ENCODE data around the gene IPO13. TPM values are rescaled to one million over a fixed set of nuclear protein-coding genes. Genes with fewer than 3 reads are reported as not detected.

IPO13 gene
- total and polyA plus RNA-seq, 2 experiments from 2014 or later = 20.6 to 30.7 TPM

- Histone ChIP-seq H4K20me1 (ENCODE audit: insufficient read depth, poor library complexity, severe bottlenecking) (no peaks in the 10 kb centered on the region), H3K9me2 (replicated peaks; ENCODE audit: insufficient read depth) (no peaks in the 10 kb centered on the region), H3K4me2 (peak overlapping the region; percentile 83), H3K36me3 (replicated peaks; ENCODE audit: insufficient read depth, low read depth) (no peaks in the 10 kb centered on the region), H3K9me3 (ENCODE audit: low read depth) (no peaks in the 10 kb centered on the region), H3K27ac (no peak overlapping the region), H3K27me3 (no peaks in the 10 kb centered on the region), H3K79me2 (peaks cover 5% of the 10 kb centered on the region), H3K4me3 (no peak overlapping the region), H3K4me1 (ENCODE audit: insufficient read depth) (peaks cover 13% of the 10 kb centered on the region), H2AFZ (no peak overlapping the region)
- no peak for DNase-seq (ENCODE audit: low spot score)
- TF ChIP-seq EZH2phosphoT487 (IDR thresholded peaks at IDR 0.05; ENCODE audit: low read depth, severe bottlenecking, unreplicated experiment) (no peak), CTCF (IDR thresholded peaks at IDR 0.05; ENCODE audit: poor library complexity) (no peak), EZH2 (IDR thresholded peaks at IDR 0.05; ENCODE audit: borderline replicate concordance) (no peak)
- WGBS (ENCODE audit: low lambda C conversion rate, missing lambda C conversion rate) = 95% methylated on average over 9 of the region's 9 CpGs
Observed at GRCh38 chr1:43993206-43993914, 46.6 kb downstream of the IPO13 start.

GRCh38 chr1:43994071-43994470 is 47.3 kb downstream of the IPO13 start:
- Histone ChIP-seq H3K27ac (no peak overlapping the region), H3K4me1 (ENCODE audit: insufficient read depth) (peaks cover 13% of the 10 kb centered on the region), H3K79me2 (peaks cover 5% of the 10 kb centered on the region), H3K36me3 (replicated peaks; ENCODE audit: insufficient read depth, low read depth) (no peaks in the 10 kb centered on the region), H3K27me3 (no peaks in the 10 kb centered on the region), H3K4me2 (no peak overlapping the region), H3K4me3 (no peak overlapping the region), H2AFZ (no peak overlapping the region), H3K9me3 (ENCODE audit: low read depth) (no peaks in the 10 kb centered on the region), H4K20me1 (ENCODE audit: insufficient read depth, poor library complexity, severe bottlenecking) (no peaks in the 10 kb centered on the region), H3K9me2 (replicated peaks; ENCODE audit: insufficient read depth) (no peaks in the 10 kb centered on the region)
- TF ChIP-seq EZH2 (IDR thresholded peaks at IDR 0.05; ENCODE audit: borderline replicate concordance) (no peak), EZH2phosphoT487 (IDR thresholded peaks at IDR 0.05; ENCODE audit: low read depth, severe bottlenecking, unreplicated experiment) (no peak), CTCF (IDR thresholded peaks at IDR 0.05; ENCODE audit: poor library complexity) (no peak)
- 94% methylated on average over 7 of the region's 7 CpGs for WGBS (ENCODE audit: low lambda C conversion rate, missing lambda C conversion rate)
- no peak for DNase-seq (ENCODE audit: low spot score)

GRCh38 chr1:43994794-43995790 is 48.3 kb downstream of the IPO13 start:
- Histone ChIP-seq H3K4me3 (no peak overlapping the region), H3K9me2 (replicated peaks; ENCODE audit: insufficient read depth) (no peaks in the 10 kb centered on the region), H3K79me2 (peaks cover 5% of the 10 kb centered on the region), H3K9me3 (ENCODE audit: low read depth) (no peaks in the 10 kb centered on the region), H3K36me3 (replicated peaks; ENCODE audit: insufficient read depth, low read depth) (no peaks in the 10 kb centered on the region), H3K4me2 (no peak overlapping the region), H3K27me3 (no peaks in the 10 kb centered on the region), H3K27ac (no peak overlapping the region), H4K20me1 (ENCODE audit: insufficient read depth, poor library complexity, severe bottlenecking) (no peaks in the 10 kb centered on the region), H2AFZ (no peak overlapping the region), H3K4me1 (ENCODE audit: insufficient read depth) (peaks cover 13% of the 10 kb centered on the region)
- TF ChIP-seq EZH2phosphoT487 (IDR thresholded peaks at IDR 0.05; ENCODE audit: low read depth, severe bottlenecking, unreplicated experiment) (no peak), CTCF (IDR thresholded peaks at IDR 0.05; ENCODE audit: poor library complexity) (peak; percentile 42)
- peak; percentile 69 for DNase-seq (ENCODE audit: low spot score)
- WGBS (ENCODE audit: low lambda C conversion rate, missing lambda C conversion rate) = 81% methylated on average over 15 of the region's 15 CpGs

All from hepatocyte (in vitro differentiated cells).